Activated CD4-positive, alpha-beta memory T cell treated with anti-CD3 and anti-CD28 coated beads for 36 hours (primary cell): ENCODE results near the gene LOXHD1. TPM values are rescaled to one million over a fixed set of nuclear protein-coding genes. Genes with fewer than 3 reads are reported as not detected.

Experiments used
- CTCF ChIA-PET: fragments of 350-600 bp; sonication (Branson Sonifier 250); formaldehyde crosslinking; loops from one replicate; lab custom pipeline; 2021; ENCODE audit warnings: antibody characterized with exemption, inconsistent platforms; lab: Charles Lee
- POLR2A ChIA-PET: fragments of 350-600 bp; sonication (Branson Sonifier 250); formaldehyde crosslinking; loops from one replicate; lab custom pipeline; 2021; ENCODE audit warnings: antibody characterized with exemption; lab: Charles Lee
- DNase-seq: peaks from one replicate; pipeline ENCODE4 v3.0.0-alpha.2; 2020
- H3K27ac Mint-ChIP-seq: one replicate; pipeline ENCODE4 v1.8.0; 2021; ENCODE audit warnings: mixed read lengths
- H3K27me3 Mint-ChIP-seq: one replicate; pipeline ENCODE4 v1.8.0; 2021; ENCODE audit warnings: mixed read lengths
- H3K36me3 Mint-ChIP-seq: one replicate; pipeline ENCODE4 v1.8.0; 2021; ENCODE audit warnings: mixed read lengths
- H3K4me1 Mint-ChIP-seq: one replicate; pipeline ENCODE4 v1.8.0; 2021; ENCODE audit warnings: low read depth, mixed read lengths
- H3K4me3 Mint-ChIP-seq: one replicate; pipeline ENCODE4 v1.8.0; 2021; ENCODE audit warnings: mild to moderate bottlenecking, mixed read lengths
- H3K9me3 Mint-ChIP-seq: one replicate; pipeline ENCODE4 v1.8.0; 2021; ENCODE audit warnings: mixed read lengths
- intact Hi-C: fragments of 100-400 bp; cut with micrococcal nuclease; formaldehyde crosslinking; loops from one replicate; pipeline ENCODE4 v1.15.1; 2023
- total RNA-seq, 2 experiments: library from RNA; stranded (reverse); gene quantifications; one replicate each; pipeline ENCODE4 v1.2.3, GENCODE V29; 2021

The LOXHD1 gene
- total RNA-seq, 2 experiments from 2014 or later: 0.05 TPM; not detected in 1

DNA sequence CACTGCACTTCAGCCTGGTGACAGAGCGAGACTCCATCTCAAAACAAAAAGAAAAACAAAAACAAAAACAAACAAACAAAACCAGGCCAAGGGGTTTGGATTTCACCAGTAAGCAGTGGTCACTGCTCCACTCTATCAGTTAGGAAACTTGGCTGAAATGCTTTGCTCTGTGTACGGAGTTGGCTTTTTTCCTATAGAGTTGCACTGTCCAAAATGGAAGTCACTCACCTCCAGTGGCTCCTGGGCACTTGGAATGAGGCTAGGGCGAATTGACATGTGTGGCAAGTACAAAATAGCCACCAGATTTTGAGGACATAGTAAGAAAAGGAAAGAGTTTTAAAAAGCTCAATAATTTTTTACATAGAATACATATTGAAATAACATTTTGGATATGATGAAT is 228.7 kb downstream of the LOXHD1 start:
- intact Hi-C loops: no loop called here
- no peaks in the 10 kb centered on the region for H3K9me3 Mint-ChIP-seq
- H3K27me3 Mint-ChIP-seq: peaks cover 2% of the 10 kb centered on the region
- no peaks in the 10 kb centered on the region for H3K36me3 Mint-ChIP-seq
- no peak overlapping the region for H3K27ac Mint-ChIP-seq
- ChIA-PET POLR2A (no interaction called here), CTCF (no interaction called here)
- no peaks in the 10 kb centered on the region for H3K4me1 Mint-ChIP-seq
- no peak for DNase-seq
- H3K4me3 Mint-ChIP-seq: no peak overlapping the region

DNA sequence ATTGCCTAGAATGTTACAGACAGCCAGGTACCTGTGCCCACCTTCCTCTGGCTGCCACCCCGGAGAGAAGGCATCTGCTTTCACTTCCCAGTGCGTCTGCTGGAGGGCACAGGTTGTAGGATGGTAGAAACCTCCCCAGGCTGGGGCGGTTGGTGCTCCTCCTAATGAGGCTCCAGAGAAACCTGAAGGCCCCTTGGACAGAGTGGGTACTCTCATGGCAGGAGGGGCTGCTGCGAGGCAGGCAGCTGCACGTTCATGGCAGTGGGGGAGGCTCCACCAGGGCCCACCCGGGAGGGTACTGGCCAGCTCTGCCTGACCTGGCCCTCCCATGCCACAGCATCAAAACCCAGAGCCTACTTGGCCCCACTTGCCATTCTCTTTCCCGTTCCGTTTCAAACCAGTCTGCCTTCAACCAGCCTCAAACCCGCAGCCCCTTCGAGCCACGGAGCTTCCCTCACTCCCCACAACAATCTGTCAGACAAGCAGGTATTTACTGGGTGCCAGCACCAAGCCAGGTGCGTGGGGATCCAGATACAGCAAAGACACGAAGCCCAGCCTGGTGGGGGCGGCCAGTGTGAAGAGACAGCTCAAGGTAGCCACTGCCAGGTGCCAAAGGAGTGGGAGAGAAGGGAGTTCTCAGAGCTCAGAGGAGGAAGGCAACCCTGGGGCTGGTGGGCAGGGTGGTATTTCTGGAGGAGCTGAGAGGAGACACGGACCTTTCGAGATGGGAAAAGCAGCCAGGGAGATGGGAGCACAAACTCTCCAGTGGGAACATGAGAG is 229.6 kb downstream of the LOXHD1 start:
- DNase-seq: no peak
- Mint-ChIP-seq H3K4me3 (no peak overlapping the region), H3K4me1 (no peaks in the 10 kb centered on the region), H3K27ac (no peak overlapping the region), H3K9me3 (no peaks in the 10 kb centered on the region), H3K27me3 (peaks cover 2% of the 10 kb centered on the region), H3K36me3 (no peaks in the 10 kb centered on the region)
- ChIA-PET CTCF (no interaction called here), POLR2A (no interaction called here)
- intact Hi-C loops: no loop called here

Other genes starting within 250 kb of the LOXHD1 start
- not detected for gene ST8SIA5, start 99.8 kb upstream of the LOXHD1 start, total RNA-seq